KMS-11 (cell line): ENCODE measurements around the gene TTC27.

ENCODE experiments used
- H2AFZ ChIP-seq: fragments of 200-600 bp; sonication (generic); 2 replicates; pipeline ENCODE4 v1.6.1; 2016; ENCODE audit warnings: antibody characterized with exemption, mixed run types, low read depth
- H3K27ac ChIP-seq: fragments of 200-600 bp; sonication (generic); 2 replicates; pipeline ENCODE4 v1.6.1; 2016; ENCODE audit warnings: mild to moderate bottlenecking, mixed run types
- H3K27me3 ChIP-seq: fragments of 200-600 bp; sonication (generic); 2 replicates; pipeline ENCODE4 v1.6.1; 2017; ENCODE audit warnings: mild to moderate bottlenecking, low read depth, mixed run types, moderate library complexity; ENCODE audit not compliant: insufficient read depth
- H3K36me3 ChIP-seq: fragments of 200-600 bp; sonication (generic); 2 replicates; pipeline ENCODE4 v1.6.1; 2017; ENCODE audit warnings: mild to moderate bottlenecking, mixed run types; ENCODE audit not compliant: insufficient read depth
- H3K4me1 ChIP-seq: fragments of 200-600 bp; sonication (generic); 2 replicates; pipeline ENCODE4 v1.6.1; 2016; ENCODE audit warnings: mild to moderate bottlenecking, low read depth, mixed run types; ENCODE audit not compliant: poor library complexity, severe bottlenecking
- H3K4me2 ChIP-seq: fragments of 200-600 bp; sonication (generic); 2 replicates; pipeline ENCODE4 v1.7.0; 2016; ENCODE audit warnings: mild to moderate bottlenecking, mixed run types
- H3K4me3 ChIP-seq: fragments of 200-600 bp; sonication (generic); IDR thresholded peaks from 2 replicates; pipeline ENCODE4 v1.6.1; 2017; ENCODE audit warnings: low read depth, low read length, mixed read lengths; ENCODE audit not compliant: insufficient read depth
- H3K79me2 ChIP-seq: fragments of 200-600 bp; sonication (generic); 2 replicates; pipeline ENCODE4 v1.6.1; 2016; ENCODE audit warnings: low read depth, mixed run types; ENCODE audit not compliant: insufficient read depth
- H3K9ac ChIP-seq: fragments of 200-600 bp; sonication (generic); 2 replicates; pipeline ENCODE4 v1.6.1; 2016; ENCODE audit warnings: mild to moderate bottlenecking, mixed run types
- H4K20me1 ChIP-seq: fragments of 200-600 bp; sonication (generic); 2 replicates; pipeline ENCODE4 v1.6.1; 2016; ENCODE audit warnings: mild to moderate bottlenecking, mixed run types; ENCODE audit not compliant: insufficient read depth
- TF ChIP-seq, protein P1 (sequence below): fragments of 200-600 bp; sonication (generic); conservative IDR thresholded peaks from 2 replicates; pipeline ENCODE4 v1.6.1; 2017; ENCODE audit warnings: low read depth, mild to moderate bottlenecking, antibody characterized with exemption, low read length, moderate library complexity, mixed read lengths

The TTC27 gene

DNA sequence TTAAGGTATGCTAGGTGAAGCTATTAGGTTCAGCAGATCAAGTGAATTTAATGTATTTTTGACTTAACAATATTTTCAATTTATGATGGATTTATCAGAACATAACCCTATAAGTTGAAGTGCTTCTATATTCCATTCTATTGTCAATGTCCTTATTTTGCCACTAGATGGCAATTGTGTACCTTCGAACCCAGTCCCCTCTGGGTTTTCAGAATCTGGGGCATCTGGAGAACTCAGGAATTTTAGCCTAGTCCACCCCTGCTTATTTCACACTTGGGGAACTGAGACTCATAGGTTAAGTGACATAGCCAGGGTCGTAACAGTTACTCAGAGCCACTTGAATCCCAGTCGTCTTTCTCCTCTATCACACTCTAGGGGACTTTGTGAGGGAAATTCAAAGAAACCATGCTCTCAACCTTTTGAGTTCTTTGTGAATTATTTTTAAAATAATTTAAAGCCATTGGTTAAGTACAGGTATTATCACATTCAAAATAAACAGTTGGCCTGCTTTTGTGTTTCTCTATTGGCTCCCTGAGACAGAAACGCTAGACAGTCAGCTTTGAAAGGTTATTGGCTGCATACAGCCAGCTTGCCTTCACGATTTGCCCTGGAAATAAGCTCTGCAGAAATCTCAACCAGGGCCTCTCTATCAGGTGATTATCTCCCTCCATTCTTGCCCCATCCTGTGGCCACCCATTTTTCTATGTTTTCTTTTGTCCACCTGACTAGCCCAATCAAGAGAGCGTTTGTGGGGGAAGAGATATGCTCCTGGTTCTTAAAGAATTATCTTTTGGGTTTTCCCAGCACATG is 145.0 kb downstream of the TTC27 start:
- no peak overlapping the region for H3K9ac ChIP-seq
- H3K79me2 ChIP-seq: no peaks in the 10 kb centered on the region

DNA sequence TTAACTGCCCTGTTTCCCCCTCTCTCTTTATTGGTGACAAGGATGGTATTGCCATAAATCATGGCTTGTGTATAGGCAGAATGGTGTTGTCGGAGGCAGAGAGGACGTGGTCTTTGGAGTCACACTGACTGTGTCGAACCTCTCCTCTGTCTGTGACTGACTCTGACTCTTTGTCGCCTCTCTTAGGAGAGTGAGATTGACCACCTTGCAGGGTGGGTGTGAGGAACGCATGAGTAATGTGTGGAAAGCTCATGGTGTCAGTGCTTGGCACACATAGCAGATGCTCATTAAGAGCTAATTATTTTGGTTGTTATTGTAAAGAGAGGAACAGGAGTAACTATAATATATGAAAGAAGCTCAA is 145.6 kb downstream of the TTC27 start:
- Histone ChIP-seq H2AFZ (no peak overlapping the region), H3K36me3 (no peaks in the 10 kb centered on the region), H3K27me3 (no peaks in the 10 kb centered on the region), H3K9ac (no peak overlapping the region), H4K20me1 (no peaks in the 10 kb centered on the region), H3K4me3 (no peak overlapping the region), H3K79me2 (no peaks in the 10 kb centered on the region), H3K4me2 (no peak overlapping the region), H3K27ac (no peak overlapping the region), H3K4me1 (peaks cover 4% of the 10 kb centered on the region)
- TF ChIP-seq, protein P1, sequence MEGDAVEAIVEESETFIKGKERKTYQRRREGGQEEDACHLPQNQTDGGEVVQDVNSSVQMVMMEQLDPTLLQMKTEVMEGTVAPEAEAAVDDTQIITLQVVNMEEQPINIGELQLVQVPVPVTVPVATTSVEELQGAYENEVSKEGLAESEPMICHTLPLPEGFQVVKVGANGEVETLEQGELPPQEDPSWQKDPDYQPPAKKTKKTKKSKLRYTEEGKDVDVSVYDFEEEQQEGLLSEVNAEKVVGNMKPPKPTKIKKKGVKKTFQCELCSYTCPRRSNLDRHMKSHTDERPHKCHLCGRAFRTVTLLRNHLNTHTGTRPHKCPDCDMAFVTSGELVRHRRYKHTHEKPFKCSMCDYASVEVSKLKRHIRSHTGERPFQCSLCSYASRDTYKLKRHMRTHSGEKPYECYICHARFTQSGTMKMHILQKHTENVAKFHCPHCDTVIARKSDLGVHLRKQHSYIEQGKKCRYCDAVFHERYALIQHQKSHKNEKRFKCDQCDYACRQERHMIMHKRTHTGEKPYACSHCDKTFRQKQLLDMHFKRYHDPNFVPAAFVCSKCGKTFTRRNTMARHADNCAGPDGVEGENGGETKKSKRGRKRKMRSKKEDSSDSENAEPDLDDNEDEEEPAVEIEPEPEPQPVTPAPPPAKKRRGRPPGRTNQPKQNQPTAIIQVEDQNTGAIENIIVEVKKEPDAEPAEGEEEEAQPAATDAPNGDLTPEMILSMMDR: no peak

More for the DNA sequence above, 145.0 kb downstream of the TTC27 start:
- H3K4me3 ChIP-seq: no peak overlapping the region
- no peak overlapping the region for H2AFZ ChIP-seq
- peaks cover 10% of the 10 kb centered on the region for H3K4me1 ChIP-seq
- H4K20me1 ChIP-seq: no peaks in the 10 kb centered on the region
- TF ChIP-seq, protein P1: peak; percentile 98
- H3K27ac ChIP-seq: no peak overlapping the region
- H3K36me3 ChIP-seq: no peaks in the 10 kb centered on the region
- H3K4me2 ChIP-seq: no peak overlapping the region
- H3K27me3 ChIP-seq: no peaks in the 10 kb centered on the region

DNA sequence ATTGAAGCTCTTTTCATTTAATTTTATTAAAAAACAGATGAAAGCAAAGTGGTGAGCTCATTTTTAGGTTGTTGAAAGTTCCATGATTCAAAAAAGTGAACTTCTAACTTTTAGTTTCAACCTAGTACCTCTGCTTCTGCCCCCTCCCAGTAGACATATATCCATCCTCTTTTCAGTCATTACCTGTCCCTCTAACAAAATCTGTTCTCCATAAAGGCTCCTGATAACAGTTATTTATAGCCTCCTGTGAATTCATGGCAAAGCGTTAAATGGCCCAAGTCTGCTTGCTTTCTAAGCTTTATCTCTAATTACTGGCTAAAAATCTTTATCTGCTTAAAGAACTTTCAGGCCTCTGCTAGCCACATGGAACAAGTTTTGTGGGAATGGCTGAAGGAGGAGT is 148.1 kb downstream of the TTC27 start:
- Histone ChIP-seq H3K4me1 (peaks cover 4% of the 10 kb centered on the region), H3K27ac (no peak overlapping the region), H3K4me2 (no peak overlapping the region), H3K36me3 (no peaks in the 10 kb centered on the region), H3K79me2 (no peaks in the 10 kb centered on the region), H3K9ac (no peak overlapping the region), H2AFZ (no peak overlapping the region), H3K27me3 (no peaks in the 10 kb centered on the region), H3K4me3 (no peak overlapping the region), H4K20me1 (no peaks in the 10 kb centered on the region)
- TF ChIP-seq, protein P1: no peak

DNA sequence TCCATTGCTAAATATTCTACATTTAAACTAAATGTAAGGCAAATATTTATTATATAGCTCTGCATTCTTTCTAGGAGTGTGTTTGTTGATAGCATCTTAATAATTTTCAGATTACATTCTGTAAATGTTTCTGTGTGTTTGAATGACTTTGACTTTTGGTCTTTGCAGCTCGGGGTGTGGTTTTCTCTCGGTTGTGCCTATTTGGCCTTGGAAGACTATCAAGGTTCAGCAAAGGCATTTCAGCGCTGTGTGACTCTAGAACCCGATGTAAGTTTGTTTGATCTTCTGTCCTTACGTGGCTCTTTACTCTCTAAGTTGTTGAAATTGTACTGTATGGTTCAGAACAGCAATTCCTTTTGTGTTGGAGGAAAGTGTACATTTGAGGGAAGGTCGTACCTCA is 149.9 kb downstream of the TTC27 start:
- no peak overlapping the region for H3K27ac ChIP-seq
- H3K79me2 ChIP-seq: no peaks in the 10 kb centered on the region
- H3K36me3 ChIP-seq: no peaks in the 10 kb centered on the region
- no peaks in the 10 kb centered on the region for H4K20me1 ChIP-seq
- H3K4me2 ChIP-seq: no peak overlapping the region
- TF ChIP-seq, protein P1: no peak
- H3K9ac ChIP-seq: no peak overlapping the region
- no peak overlapping the region for H2AFZ ChIP-seq
- H3K27me3 ChIP-seq: no peaks in the 10 kb centered on the region
- peaks cover 4% of the 10 kb centered on the region for H3K4me1 ChIP-seq
- H3K4me3 ChIP-seq: no peak overlapping the region
